Mesodermal cell (in vitro differentiated cells): ENCODE measurements around the gene PITX2. TPM values are rescaled to one million over a fixed set of nuclear protein-coding genes. Genes with fewer than 3 reads are reported as not detected.

Experiments used
- H3K27ac ChIP-seq: 2 replicates; pipeline ENCODE4 v1.7.0; 2013; ENCODE audit warnings: mild to moderate bottlenecking, low read depth, low read length, moderate library complexity; ENCODE audit not compliant: severe bottlenecking
- H3K36me3 ChIP-seq: 2 replicates; pipeline ENCODE4 v1.7.1; 2013; ENCODE audit warnings: mild to moderate bottlenecking, low read length, moderate library complexity; ENCODE audit not compliant: control insufficient read depth, insufficient read depth
- H3K4me1 ChIP-seq: one replicate; pipeline ENCODE4 v1.7.1; 2013; ENCODE audit warnings: mild to moderate bottlenecking, low read length; ENCODE audit not compliant: insufficient read depth, control insufficient read depth, poor library complexity, severe bottlenecking
- H3K4me3 ChIP-seq: 2 replicates; pipeline ENCODE4 v1.7.0; 2013; ENCODE audit warnings: low read length, control low read depth, mild to moderate bottlenecking; ENCODE audit not compliant: insufficient read depth, poor library complexity, severe bottlenecking; ENCODE audit errors: extremely low read depth
- H3K9me3 ChIP-seq: 2 replicates; pipeline ENCODE4 v1.7.1; 2013; ENCODE audit warnings: mild to moderate bottlenecking, low read length, moderate library complexity; ENCODE audit not compliant: control insufficient read depth
- WGBS, 2 experiments: methylation state at CpG; one replicate each; pipeline ENCODE4 v1.1.5; 2013; ENCODE audit warnings: missing lambda C conversion rate in 2 of 2; ENCODE audit not compliant: insufficient coverage in 2 of 2; 5-methylcytosine and 5-hydroxymethylcytosine counted together
- polyA plus RNA-seq, 2 experiments: library from polyadenylated mRNA; stranded (reverse); fragments of 50-300 nt; gene quantifications; one replicate each; pipeline ENCODE4 v1.2.3, GENCODE V29; 2013

PITX2 gene
- polyA plus RNA-seq (2013, experiment 1 of 2) = 64.5 TPM
- polyA plus RNA-seq (2013, experiment 2 of 2) = 81.4 TPM

DNA sequence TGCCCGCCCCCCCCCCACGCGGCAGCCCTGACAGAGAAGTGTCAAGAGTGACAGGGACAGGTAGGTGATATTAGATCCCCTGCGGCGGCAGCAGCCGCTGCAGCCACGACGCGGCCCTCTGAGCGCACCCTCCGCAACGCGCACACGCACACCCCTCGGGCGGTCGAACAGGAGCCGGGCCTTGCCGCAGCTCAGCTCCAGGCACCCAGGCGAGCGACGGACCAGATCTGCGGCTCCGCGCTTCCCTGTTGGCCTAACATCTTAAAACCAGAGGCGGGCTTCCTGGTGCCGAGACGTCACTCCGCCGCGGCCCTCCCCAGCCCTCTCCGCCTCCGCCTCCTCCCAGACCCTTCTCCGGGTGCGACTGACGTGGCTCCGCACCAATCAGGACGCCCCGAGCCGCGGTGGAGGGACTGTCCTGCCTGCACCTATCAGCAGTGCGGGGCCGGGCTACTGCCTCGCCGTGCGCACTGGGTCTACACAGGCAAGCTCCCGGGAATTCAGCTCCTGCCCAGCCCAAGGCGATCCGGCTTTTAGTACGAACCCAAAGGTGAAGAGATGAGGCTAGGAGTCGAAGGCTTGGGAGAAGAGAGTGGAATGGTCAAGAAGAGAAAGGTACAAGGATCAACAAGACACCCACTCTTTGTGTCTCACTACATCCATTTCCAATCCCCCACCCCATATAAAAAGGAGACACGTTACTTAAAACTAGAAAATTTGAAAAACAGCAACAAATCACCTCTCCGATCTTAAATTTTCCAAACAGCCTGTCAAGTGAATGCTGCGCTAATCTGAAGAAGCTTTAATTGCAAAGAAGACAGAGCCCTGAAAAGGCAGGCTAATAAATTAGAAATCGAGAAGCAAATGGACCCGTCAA lies at the start of gene PITX2:
Gene PITX2 (minus strand): TSS at position 237 of the 877 bp plus-strand sequence. CDS start 617 bp downstream, outside the sequence.
- no peaks in the 10 kb centered on the region for H3K9me3 ChIP-seq
- WGBS, 2 experiments = 2 to 3% methylated on average over 39 to 49 of the region's 56 CpGs
- H3K4me3 ChIP-seq = peak within 1 kb of the TSS; percentile 87
- H3K4me1 ChIP-seq = peaks cover 34% of the 10 kb centered on the region
- H3K36me3 ChIP-seq = peaks cover 26% of the 10 kb centered on the region
- peak within 1 kb of the TSS; percentile 62 for H3K27ac ChIP-seq

DNA sequence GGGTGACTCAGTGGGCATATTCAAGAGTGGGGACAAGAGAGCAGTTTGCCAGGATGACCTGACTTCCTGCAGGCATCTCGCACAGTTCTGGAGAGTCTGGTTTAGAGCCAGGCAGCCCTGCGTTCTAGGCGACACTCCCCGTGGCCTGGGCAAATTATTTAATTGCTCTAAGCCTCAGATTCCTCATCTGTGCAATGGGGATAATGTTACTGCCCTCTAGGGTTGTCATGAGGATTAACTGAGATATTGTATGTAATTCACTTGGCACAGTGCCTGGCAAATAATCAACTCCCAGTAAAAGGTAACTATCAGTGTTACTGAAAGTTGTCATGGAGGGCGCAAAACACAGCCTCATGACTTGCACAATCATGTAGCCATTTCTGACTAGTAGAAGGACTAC lies 48.8 kb upstream of the PITX2 start:
- H3K27ac ChIP-seq = no peak overlapping the region
- no peak overlapping the region for H3K4me3 ChIP-seq
- 90 to 96% methylated on average over 4 of the region's 5 CpGs for WGBS, 2 experiments
- H3K36me3 ChIP-seq = no peaks in the 10 kb centered on the region
- H3K4me1 ChIP-seq = peaks cover 6% of the 10 kb centered on the region
- no peaks in the 10 kb centered on the region for H3K9me3 ChIP-seq

DNA sequence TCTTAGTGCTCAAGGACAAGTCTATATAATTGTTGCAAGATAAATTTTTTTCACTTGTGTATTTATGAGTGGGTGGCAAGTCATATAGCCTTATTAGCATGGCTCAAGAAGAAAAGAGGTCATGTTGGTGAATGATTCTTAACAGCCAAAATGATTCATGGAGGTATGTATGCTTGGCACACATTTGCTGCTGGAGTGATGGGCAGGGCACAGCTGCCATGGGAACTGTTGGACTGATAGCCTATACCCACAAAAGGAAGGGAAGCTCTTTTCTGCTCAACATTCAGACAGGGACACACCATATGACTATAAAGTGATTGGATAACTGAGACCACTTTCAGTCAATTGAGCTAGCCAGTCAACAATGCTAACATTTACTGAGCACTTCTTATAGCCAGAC lies 46.8 kb upstream of the PITX2 start:
- no peak overlapping the region for H3K4me3 ChIP-seq
- no peaks in the 10 kb centered on the region for H3K9me3 ChIP-seq
- H3K36me3 ChIP-seq = no peaks in the 10 kb centered on the region
- H3K4me1 ChIP-seq = peaks cover 6% of the 10 kb centered on the region
- no peak overlapping the region for H3K27ac ChIP-seq

DNA sequence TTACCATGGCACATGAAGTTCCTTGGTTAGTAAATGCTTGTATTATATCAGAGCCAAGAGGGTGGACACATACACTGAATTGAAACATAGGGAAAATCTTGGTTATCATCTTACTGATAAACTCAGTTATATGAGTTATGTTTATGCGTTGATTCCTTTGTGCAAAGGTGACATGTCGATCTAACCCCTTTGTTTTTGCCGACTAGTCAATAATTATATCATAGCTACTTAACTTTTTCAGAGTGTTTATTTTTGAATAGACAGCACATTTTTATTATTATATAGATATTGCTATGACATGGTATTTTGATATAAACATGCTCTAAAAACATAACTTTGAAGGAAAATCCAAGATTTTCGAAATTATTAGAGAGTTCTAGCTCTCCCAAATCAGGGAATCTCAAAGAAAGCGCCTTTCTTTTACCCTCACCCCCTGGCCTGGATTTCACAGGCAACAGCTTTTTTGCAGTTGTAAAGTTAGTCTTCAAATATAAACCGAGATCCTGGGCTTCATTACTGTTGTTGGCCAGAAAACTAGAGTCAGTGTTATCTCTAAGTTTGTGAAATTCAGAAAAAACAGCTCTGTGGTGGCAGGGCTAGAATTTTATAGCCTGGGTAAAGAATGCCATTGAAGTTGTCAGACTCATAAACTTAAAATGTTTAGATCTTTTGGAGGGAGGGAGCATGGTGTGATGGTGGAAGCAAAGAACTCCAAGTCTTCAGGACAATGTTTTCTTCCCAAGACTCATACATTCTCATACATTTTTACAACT lies 45.8 kb upstream of the PITX2 start:
- H3K9me3 ChIP-seq = no peaks in the 10 kb centered on the region
- 83 to 88% methylated on average over 2 to 3 of the region's 6 CpGs for WGBS, 2 experiments
- no peak overlapping the region for H3K4me3 ChIP-seq
- H3K27ac ChIP-seq = peak overlapping the region; percentile 43
- H3K4me1 ChIP-seq = peaks cover 17% of the 10 kb centered on the region
- H3K36me3 ChIP-seq = no peaks in the 10 kb centered on the region

DNA sequence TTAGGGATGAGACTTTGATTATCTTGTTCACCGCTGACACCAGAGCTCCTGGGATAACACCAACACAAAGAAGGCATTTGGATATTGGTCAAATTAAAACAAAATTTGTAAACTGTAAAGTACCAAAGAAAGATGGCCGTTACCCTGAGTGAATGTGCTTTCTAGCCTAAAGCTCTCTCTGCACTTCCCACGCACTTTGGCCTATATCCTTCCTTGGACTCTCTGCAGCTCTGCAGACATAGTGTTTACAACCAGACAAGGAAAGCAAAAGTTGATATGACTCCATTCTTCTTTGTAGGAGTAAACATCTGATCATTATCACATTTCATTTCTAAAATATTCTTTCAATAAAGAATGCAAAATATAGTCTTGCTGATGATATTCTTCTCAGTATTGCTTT lies 44.8 kb upstream of the PITX2 start:
- no peaks in the 10 kb centered on the region for H3K36me3 ChIP-seq
- H3K4me1 ChIP-seq = peaks cover 17% of the 10 kb centered on the region
- no peak overlapping the region for H3K27ac ChIP-seq
- WGBS, 2 experiments = 79 to 100% methylated on average over 2 of the region's 3 CpGs
- no peaks in the 10 kb centered on the region for H3K9me3 ChIP-seq
- no peak overlapping the region for H3K4me3 ChIP-seq

DNA sequence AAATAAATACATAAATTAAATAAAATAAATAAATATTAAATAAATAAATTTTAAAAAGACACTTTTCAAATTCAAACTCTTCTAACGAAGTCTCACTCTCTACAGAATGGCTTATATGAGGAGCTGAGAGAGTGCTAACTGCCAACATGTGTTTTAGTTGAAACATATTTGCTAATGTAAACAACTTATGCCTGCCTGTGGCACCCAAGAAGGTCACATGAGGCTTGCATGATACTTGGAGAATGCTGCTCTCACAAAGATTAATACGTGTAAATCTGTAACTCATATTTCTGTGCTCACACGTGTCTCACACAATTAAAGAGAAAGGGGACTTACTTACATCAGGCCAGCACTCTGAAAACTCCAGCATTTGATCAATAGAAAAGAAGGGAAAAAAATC lies 43.2 kb upstream of the PITX2 start:
- Histone ChIP-seq H3K27ac (no peak overlapping the region), H3K9me3 (no peaks in the 10 kb centered on the region), H3K36me3 (no peaks in the 10 kb centered on the region), H3K4me1 (peaks cover 20% of the 10 kb centered on the region), H3K4me3 (no peak overlapping the region)
- 100% methylated on average over 1 of the region's 3 CpGs for WGBS, 2 experiments

DNA sequence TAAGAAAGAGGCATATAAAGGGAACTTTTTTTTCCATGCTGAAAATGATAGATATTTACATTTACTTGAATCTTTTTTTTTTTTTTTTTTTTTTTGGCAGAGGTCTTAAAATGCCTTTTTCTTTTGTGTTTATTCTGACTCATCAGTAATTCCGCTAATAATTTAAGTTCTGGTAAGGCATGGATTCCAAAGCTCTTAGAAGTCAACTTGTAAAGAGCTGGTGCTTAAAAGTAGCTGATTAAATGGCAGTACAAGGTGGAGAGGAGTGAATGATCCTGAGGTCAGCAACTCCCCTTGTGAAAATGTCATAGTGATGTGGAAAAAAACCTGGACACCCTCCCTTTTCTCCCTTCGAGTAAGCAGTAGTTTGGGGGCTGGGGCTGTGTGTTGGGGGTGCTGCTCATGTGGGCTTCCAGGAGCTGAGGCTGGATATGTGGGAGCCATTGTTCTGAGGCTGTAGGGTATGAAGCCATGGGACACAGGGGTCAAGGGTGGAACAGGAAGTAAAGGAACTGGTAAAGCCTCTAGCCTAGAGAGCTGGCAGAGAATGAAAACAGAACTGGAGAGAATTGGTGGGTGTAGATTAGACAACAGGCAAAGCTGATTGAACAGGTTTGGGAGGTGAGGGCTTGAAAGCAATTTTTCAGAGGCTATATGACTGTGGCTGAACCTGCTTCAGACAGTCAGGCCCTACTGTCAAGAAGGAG lies 41.0 kb upstream of the PITX2 start:
- Histone ChIP-seq H3K27ac (no peak overlapping the region), H3K4me1 (peaks cover 21% of the 10 kb centered on the region), H3K4me3 (no peak overlapping the region), H3K36me3 (no peaks in the 10 kb centered on the region), H3K9me3 (no peaks in the 10 kb centered on the region)
- 40% methylated on average over 1 of the region's 2 CpGs; no CpG with 5 or more reads in 1 of the 2 experiments for WGBS, 2 experiments

DNA sequence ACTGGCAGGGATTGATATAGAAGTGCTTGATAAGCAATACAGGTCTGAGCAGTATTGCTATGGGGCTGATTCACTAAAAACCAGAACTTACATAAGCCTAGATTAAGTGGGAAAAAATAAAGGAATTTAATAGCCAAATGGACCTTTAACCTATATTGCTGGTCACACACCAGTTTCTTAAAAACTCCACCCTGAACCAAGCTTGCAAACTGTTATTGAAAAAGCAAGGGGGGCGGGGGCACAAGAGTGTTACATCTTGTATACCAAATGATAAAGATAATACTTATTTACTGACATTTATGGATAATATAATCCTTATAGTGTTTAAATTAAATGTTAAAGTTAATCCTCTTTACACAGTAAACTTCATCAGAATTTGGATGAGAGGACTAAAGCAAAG lies 40.3 kb upstream of the PITX2 start:
- Histone ChIP-seq H3K27ac (no peak overlapping the region), H3K36me3 (no peaks in the 10 kb centered on the region), H3K4me3 (no peak overlapping the region), H3K4me1 (peaks cover 20% of the 10 kb centered on the region), H3K9me3 (no peaks in the 10 kb centered on the region)
- no CpG with 5 or more reads among the region's 1 CpG for WGBS, 2 experiments

DNA sequence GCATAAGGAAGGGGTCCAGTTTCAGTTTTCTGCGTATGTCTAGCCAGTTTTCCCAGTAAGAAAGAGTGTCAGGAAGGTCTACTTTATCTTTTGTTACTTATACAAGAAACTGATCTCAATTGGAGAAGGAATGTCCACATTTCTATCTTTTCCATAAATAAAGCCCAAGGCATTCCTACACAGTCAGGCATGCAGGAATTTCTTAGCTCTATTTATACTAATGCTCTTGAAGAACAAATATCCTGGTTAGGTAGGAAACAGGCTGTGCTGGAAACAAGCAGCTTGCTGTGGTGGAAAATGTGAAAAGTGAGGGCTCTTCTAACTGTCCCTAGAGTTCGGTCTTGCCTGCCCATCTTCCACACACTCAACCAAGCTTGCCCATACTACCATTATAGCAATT lies 37.9 kb upstream of the PITX2 start:
- H3K4me1 ChIP-seq = peaks cover 20% of the 10 kb centered on the region
- no peaks in the 10 kb centered on the region for H3K36me3 ChIP-seq
- WGBS, 2 experiments = no CpG with 5 or more reads among the region's 2 CpGs
- H3K27ac ChIP-seq = no peak overlapping the region
- H3K4me3 ChIP-seq = no peak overlapping the region
- no peaks in the 10 kb centered on the region for H3K9me3 ChIP-seq

DNA sequence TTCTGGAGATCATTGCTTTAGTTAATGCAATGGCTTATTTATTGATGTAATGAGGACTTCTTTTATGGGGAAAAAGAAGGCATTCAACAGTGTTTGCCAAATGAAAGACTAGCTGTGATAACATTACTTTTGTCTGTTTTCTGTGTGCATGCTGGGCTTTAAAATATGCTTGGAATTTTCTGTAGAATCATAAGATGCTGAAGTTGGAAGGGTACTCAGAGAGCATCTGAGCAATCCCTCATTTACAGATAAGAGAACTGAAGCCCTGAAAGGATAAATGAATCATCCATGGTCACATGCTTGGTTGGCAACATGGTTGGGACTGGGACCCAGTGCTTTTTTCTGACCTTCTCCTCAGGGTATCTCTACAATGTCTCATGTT lies 31.4 kb upstream of the PITX2 start:
- peaks cover 11% of the 10 kb centered on the region for H3K9me3 ChIP-seq
- H3K4me3 ChIP-seq = no peak overlapping the region
- H3K4me1 ChIP-seq = peaks cover 10% of the 10 kb centered on the region
- peak overlapping the region; percentile 71 for H3K27ac ChIP-seq
- no peaks in the 10 kb centered on the region for H3K36me3 ChIP-seq
